GM12891 (cell line): ENCODE measurements around the gene PIM3.

Source experiments
- PAX5 ChIP-seq: IDR thresholded peaks from 2 replicates; pipeline ENCODE4 v1.6.1; 2011; ENCODE audit warnings: low read length, moderate library complexity, mild to moderate bottlenecking; ENCODE audit not compliant: insufficient read depth, severe bottlenecking
- POLR2A ChIP-seq: IDR thresholded peaks from 2 replicates; pipeline ENCODE4 v1.6.1; 2011; ENCODE audit warnings: low read depth, low read length, control low read depth
- POLR2AphosphoS5 ChIP-seq: IDR thresholded peaks from 2 replicates; pipeline ENCODE4 v1.6.1; 2011; ENCODE audit warnings: low read depth, low read length, control low read depth
- SPI1 ChIP-seq: IDR thresholded peaks from 2 replicates; pipeline ENCODE4 v1.6.1; 2011; ENCODE audit warnings: low read depth, low read length, control low read depth
- TAF1 ChIP-seq: IDR thresholded peaks from 2 replicates; pipeline ENCODE4 v1.6.1; 2011; ENCODE audit warnings: low read depth, low read length, control low read depth

- TF ChIP-seq POLR2A (no peak), POLR2AphosphoS5 (no peak), PAX5 (no peak), TAF1 (no peak), SPI1 (no peak)
These were observed 531 bp downstream of the PIM3 start for GRCh38 chr22:49961005-49961600.
